ENCODE measurements around the gene CNPY4. TPM values are rescaled to one million over a fixed set of nuclear protein-coding genes. Genes with fewer than 3 reads are reported as not detected.
A peak's percentile ranks its signal among the peaks of the same experiment; 100 is the strongest.

The CNPY4 gene
- polyA plus RNA-seq, 1 donor from 2014 or later, result 35.8 TPM

DNA sequence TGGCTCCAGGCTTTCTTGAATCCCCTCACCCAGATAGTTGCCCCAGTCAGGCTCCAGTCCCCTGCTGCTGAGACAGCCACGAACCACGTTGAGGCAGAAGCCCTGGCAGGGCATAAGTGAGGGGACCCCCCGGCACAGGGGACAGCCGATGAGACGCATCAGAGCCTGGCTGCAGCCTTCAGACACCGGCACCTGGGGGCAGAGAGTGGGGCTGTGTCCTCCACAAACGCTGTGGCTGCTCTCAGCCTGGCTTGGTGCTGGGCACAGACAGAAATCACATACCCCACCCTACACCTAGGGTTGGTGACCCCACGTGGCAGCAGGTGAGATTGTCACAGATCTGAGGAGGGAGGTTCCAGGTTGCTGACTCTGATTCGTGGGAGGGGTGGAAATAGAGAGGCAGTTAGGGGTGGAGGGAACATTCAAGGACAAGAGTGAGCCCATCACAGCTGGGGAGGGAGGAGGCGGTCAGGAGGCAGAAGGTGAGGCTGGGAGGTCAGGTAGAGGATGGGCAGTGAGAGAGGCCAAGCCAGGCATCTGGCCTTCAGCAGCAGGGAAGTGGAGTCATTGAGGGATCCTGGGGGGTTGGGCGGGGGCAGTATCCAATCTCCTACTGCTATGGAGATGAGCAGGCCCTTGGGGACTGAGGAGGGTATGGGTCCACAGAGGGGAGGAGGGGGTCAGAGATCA is 54.5 kb downstream of the CNPY4 start:
- no peak overlapping the region for H3K4me2 ChIP-seq (ENCODE audit: low read length)
- no peaks in the 10 kb centered on the region for H3K9me2 ChIP-seq (ENCODE audit: insufficient read depth, low read length)
- H4K20me1 ChIP-seq (ENCODE audit: insufficient read depth), result no peaks in the 10 kb centered on the region
- H3K79me2 ChIP-seq (replicated peaks; ENCODE audit: insufficient read depth, low read length), result peaks cover 22% of the 10 kb centered on the region
- H3K27me3 ChIP-seq (ENCODE audit: insufficient read depth, low read depth, low read length), result no peaks in the 10 kb centered on the region
- TF ChIP-seq EZH2 (IDR thresholded peaks at IDR 0.05; ENCODE audit: borderline replicate concordance, insufficient read depth, low read length, poor library complexity, severe bottlenecking) (no peak), SMC3 (conservative IDR thresholded peaks at IDR 0.05; ENCODE audit: poor library complexity) (no peak), TAF1 (IDR thresholded peaks at IDR 0.05; ENCODE audit: low read depth) (no peak), POLR2AphosphoS5 (IDR thresholded peaks at IDR 0.05) (no peak), EP300 (conservative IDR thresholded peaks at IDR 0.05; ENCODE audit: poor library complexity, severe bottlenecking) (no peak), RAD21 (conservative IDR thresholded peaks at IDR 0.05) (no peak), REST (IDR thresholded peaks at IDR 0.05; ENCODE audit: borderline replicate concordance) (no peak), CTCF (IDR thresholded peaks at IDR 0.05; ENCODE audit: poor library complexity, severe bottlenecking) (no peak), MXI1 (conservative IDR thresholded peaks at IDR 0.05; ENCODE audit: poor library complexity, severe bottlenecking) (no peak)
- no peak overlapping the region for H2AFZ ChIP-seq (ENCODE audit: low read depth, low read length)
- no peaks in the 10 kb centered on the region for H3K9me3 ChIP-seq (ENCODE audit: low read length)
- no peak overlapping the region for H3K4me3 ChIP-seq (ENCODE audit: low read length)
- H3K9ac ChIP-seq (ENCODE audit: low read length), result no peak overlapping the region
- H3F3A ChIP-seq (ENCODE audit: insufficient read depth, low read length, poor library complexity, severe bottlenecking), result no peaks in the 10 kb centered on the region
- no peak overlapping the region for H3K27ac ChIP-seq (ENCODE audit: low read length)
- H3K36me3 ChIP-seq (ENCODE audit: insufficient read depth, low read length), result no peaks in the 10 kb centered on the region

DNA sequence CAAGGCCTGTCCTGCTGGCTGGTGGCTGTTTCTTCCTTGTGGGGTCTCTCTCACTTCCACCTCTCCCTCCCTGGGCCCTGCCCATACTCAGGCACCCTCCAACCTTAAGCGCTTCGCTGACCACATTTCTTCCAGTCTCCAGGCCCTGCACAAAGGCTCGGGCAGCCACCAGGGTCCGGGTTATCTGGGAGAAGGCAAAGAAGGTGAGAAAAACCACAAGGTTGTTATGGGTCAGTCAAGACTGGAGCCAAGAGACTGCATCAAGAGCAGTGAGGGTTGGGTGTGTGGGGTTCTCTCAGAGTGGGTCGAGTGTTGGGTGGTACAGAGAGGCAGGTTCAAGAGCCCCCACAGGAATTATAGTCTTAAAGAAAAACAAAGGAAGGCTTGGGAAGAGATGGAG is 55.1 kb downstream of the CNPY4 start:
- H3K9me3 ChIP-seq (ENCODE audit: low read length), result no peaks in the 10 kb centered on the region
- no peaks in the 10 kb centered on the region for H3K27me3 ChIP-seq (ENCODE audit: insufficient read depth, low read depth, low read length)
- TF ChIP-seq REST (IDR thresholded peaks at IDR 0.05; ENCODE audit: borderline replicate concordance), result no peak
- TF ChIP-seq CTCF (IDR thresholded peaks at IDR 0.05; ENCODE audit: poor library complexity, severe bottlenecking), result no peak
- TF ChIP-seq TAF1 (IDR thresholded peaks at IDR 0.05; ENCODE audit: low read depth), result no peak
- no peak for TF ChIP-seq SMC3 (conservative IDR thresholded peaks at IDR 0.05; ENCODE audit: poor library complexity)
- no peak for TF ChIP-seq EP300 (conservative IDR thresholded peaks at IDR 0.05; ENCODE audit: poor library complexity, severe bottlenecking)
- TF ChIP-seq EZH2 (IDR thresholded peaks at IDR 0.05; ENCODE audit: borderline replicate concordance, insufficient read depth, low read length, poor library complexity, severe bottlenecking), result no peak
- no peak for TF ChIP-seq POLR2AphosphoS5 (IDR thresholded peaks at IDR 0.05)
- TF ChIP-seq MXI1 (conservative IDR thresholded peaks at IDR 0.05; ENCODE audit: poor library complexity, severe bottlenecking), result no peak
- no peak for TF ChIP-seq RAD21 (conservative IDR thresholded peaks at IDR 0.05)
- no peak overlapping the region for H3K4me2 ChIP-seq (ENCODE audit: low read length)
- H2AFZ ChIP-seq (ENCODE audit: low read depth, low read length), result no peak overlapping the region
- no peaks in the 10 kb centered on the region for H3F3A ChIP-seq (ENCODE audit: insufficient read depth, low read length, poor library complexity, severe bottlenecking)
- no peak overlapping the region for H3K9ac ChIP-seq (ENCODE audit: low read length)
- no peaks in the 10 kb centered on the region for H4K20me1 ChIP-seq (ENCODE audit: insufficient read depth)
- H3K79me2 ChIP-seq (replicated peaks; ENCODE audit: insufficient read depth, low read length), result peaks cover 22% of the 10 kb centered on the region
- H3K9me2 ChIP-seq (ENCODE audit: insufficient read depth, low read length), result no peaks in the 10 kb centered on the region
- no peaks in the 10 kb centered on the region for H3K36me3 ChIP-seq (ENCODE audit: insufficient read depth, low read length)
- H3K4me3 ChIP-seq (ENCODE audit: low read length), result peak overlapping the region; percentile 88
- H3K27ac ChIP-seq (ENCODE audit: low read length), result no peak overlapping the region
